Body of pancreas (tissue), 4 donors: ENCODE measurements around the gene CCBE1. TPM values are rescaled to one million over a fixed set of nuclear protein-coding genes. Genes with fewer than 3 reads are reported as not detected.

Experiments
- ATAC-seq: fragments of 150-250 bp; one replicate; pipeline ENCODE4 v1.9.1; 2016
- DNase-seq, 4 donors: peaks; one replicate each; pipeline ENCODE4 v3.0.0-alpha.2; 2019
- H3K27ac ChIP-seq, 4 donors: fragments of 200-600 bp; sonication (generic); 1 replicate in 3 of 4; 2 replicates in 1 of 4; pipeline versions ENCODE4 v1.5.1 to v1.6.1; 2016 to 2019; ENCODE audit warnings: mild to moderate bottlenecking in 1 of 4, mixed read lengths in 1 of 4, moderate library complexity in 1 of 4
- H3K27me3 ChIP-seq, 2 donors: fragments of 200-600 bp; sonication (generic); one replicate each; pipeline ENCODE4 v1.6.0; 2016; ENCODE audit warnings: mild to moderate bottlenecking in 1 of 2
- H3K36me3 ChIP-seq, 2 donors: fragments of 200-600 bp; sonication (generic); replicated peaks in 1 of 2; 2 replicates each; pipeline ENCODE4 v1.5.1; 2016; ENCODE audit warnings: low read depth in 2 of 2; ENCODE audit not compliant: insufficient read depth in 1 of 2
- H3K4me1 ChIP-seq: fragments of 200-600 bp; sonication (generic); one replicate; pipeline ENCODE4 v1.6.0; 2016
- H3K4me3 ChIP-seq, 2 donors: fragments of 200-600 bp; sonication (generic); 1 replicate in 1 of 2; 2 replicates in 1 of 2; pipeline ENCODE4 v1.5.1; 2016 to 2019
- H3K9me3 ChIP-seq, 3 donors: fragments of 200-600 bp; sonication (generic); 1 replicate in 2 of 3; 2 replicates in 1 of 3; pipeline ENCODE4 v1.5.1; 2016
- CTCF ChIP-seq, 7 experiments: fragments of 450-650 bp in 4 of 7; fragments of 200-600 bp in 3 of 7; sonication (generic) in 3 of 7; IDR thresholded peaks; one replicate each; pipeline ENCODE4 v1.5.1; 2016 to 2019; ENCODE audit warnings: antibody characterized with exemption in 7 of 7
- POLR2A ChIP-seq, 3 donors: fragments of 450-650 bp; IDR thresholded peaks; one replicate each; pipeline ENCODE4 v1.6.1; 2016; ENCODE audit warnings: antibody characterized with exemption in 3 of 3, mild to moderate bottlenecking in 2 of 3
- WGBS, 2 donors: methylation state at CpG; one replicate each; pipeline ENCODE4 v1.1.5; 2017; 5-methylcytosine and 5-hydroxymethylcytosine counted together
- intact Hi-C: fragments of 100-400 bp; cut with DNase I; formaldehyde crosslinking; loops from one replicate; pipeline ENCODE4 v1.15.1; 2023
- total RNA-seq, 2 donors: library from RNA; depleted of rRNA; stranded (reverse); fragments of >200 nt; gene quantifications; one replicate each; pipeline ENCODE4 v1.1.0, GENCODE V29; 2016

The CCBE1 gene
- total RNA-seq, 2 donors from 2014 or later, result 0.99 to 4.4 TPM

- ATAC-seq (no peak), DNase-seq (no peak)
- Histone ChIP-seq H3K4me3 (no peak overlapping the region), H3K4me1 (no peaks in the 10 kb centered on the region), H3K27ac (no peak overlapping the region), H3K9me3 (no peaks in the 10 kb centered on the region), H3K27me3 (no peaks in the 10 kb centered on the region), H3K36me3 (no peaks in the 10 kb centered on the region)
- intact Hi-C loops, result no loop called here
- TF ChIP-seq CTCF (IDR thresholded peaks at IDR 0.05) (no peak), POLR2A (IDR thresholded peaks at IDR 0.05) (no peak)
- 11 to 12% methylated on average over 8 of the region's 8 CpGs for WGBS, 2 donors
Measured at GRCh38 chr18:59484561-59485328, 212.5 kb downstream of the CCBE1 start.

- DNase-seq (no peak), ATAC-seq (no peak)
- H3K36me3 ChIP-seq, result no peaks in the 10 kb centered on the region
- no peak overlapping the region for H3K27ac ChIP-seq
- intact Hi-C loops, result no loop called here
- no peak for TF ChIP-seq POLR2A (IDR thresholded peaks at IDR 0.05)
- no peak for TF ChIP-seq CTCF (IDR thresholded peaks at IDR 0.05)
- WGBS, 2 donors, result 37 to 51% methylated on average over 4 of the region's 4 CpGs
- no peaks in the 10 kb centered on the region for H3K4me1 ChIP-seq
- H3K9me3 ChIP-seq, result no peaks in the 10 kb centered on the region
- H3K4me3 ChIP-seq, result no peak overlapping the region
- H3K27me3 ChIP-seq, result no peaks in the 10 kb centered on the region
Measured at GRCh38 chr18:59484131-59484530, 213.1 kb downstream of the CCBE1 start.

GRCh38 chr18:59481436-59481835, 215.8 kb downstream of the CCBE1 start:
- intact Hi-C loops, result no loop called here
- Histone ChIP-seq H3K4me1 (no peaks in the 10 kb centered on the region), H3K36me3 (no peaks in the 10 kb centered on the region), H3K9me3 (no peaks in the 10 kb centered on the region), H3K27ac (no peak overlapping the region), H3K4me3 (no peak overlapping the region), H3K27me3 (no peaks in the 10 kb centered on the region)
- TF ChIP-seq CTCF (IDR thresholded peaks at IDR 0.05) (no peak), POLR2A (IDR thresholded peaks at IDR 0.05) (no peak)
- 47 to 51% methylated on average over 3 of the region's 3 CpGs for WGBS, 2 donors
- DNase-seq (no peak), ATAC-seq (no peak)

- TF ChIP-seq POLR2A (IDR thresholded peaks at IDR 0.05) (no peak), CTCF (IDR thresholded peaks at IDR 0.05) (no peak)
- intact Hi-C loops, result no loop called here
- H3K27me3 ChIP-seq, result no peaks in the 10 kb centered on the region
- no peak overlapping the region for H3K27ac ChIP-seq
- WGBS, 2 donors, result 76 to 86% methylated on average over 2 of the region's 2 CpGs
- H3K4me3 ChIP-seq, result no peak overlapping the region
- DNase-seq, result no peak
- H3K36me3 ChIP-seq, result no peaks in the 10 kb centered on the region
- no peaks in the 10 kb centered on the region for H3K4me1 ChIP-seq
- no peak for ATAC-seq
- H3K9me3 ChIP-seq, result no peaks in the 10 kb centered on the region
Measured at GRCh38 chr18:59479776-59480175, 217.4 kb downstream of the CCBE1 start.

GRCh38 chr18:59478591-59478990, 218.6 kb downstream of the CCBE1 start:
- H3K4me1 ChIP-seq, result no peaks in the 10 kb centered on the region
- 59% methylated on average over 3 of the region's 3 CpGs for WGBS, 2 donors
- TF ChIP-seq POLR2A (IDR thresholded peaks at IDR 0.05) (no peak), CTCF (IDR thresholded peaks at IDR 0.05) (no peak)
- no peaks in the 10 kb centered on the region for H3K36me3 ChIP-seq
- H3K27me3 ChIP-seq, result no peaks in the 10 kb centered on the region
- intact Hi-C loops, result no loop called here
- DNase-seq (no peak), ATAC-seq (no peak)
- H3K4me3 ChIP-seq, result no peak overlapping the region
- H3K9me3 ChIP-seq, result no peaks in the 10 kb centered on the region
- no peak overlapping the region for H3K27ac ChIP-seq
